ENCODE data around the gene LTC4S.

The LTC4S gene

DNA sequence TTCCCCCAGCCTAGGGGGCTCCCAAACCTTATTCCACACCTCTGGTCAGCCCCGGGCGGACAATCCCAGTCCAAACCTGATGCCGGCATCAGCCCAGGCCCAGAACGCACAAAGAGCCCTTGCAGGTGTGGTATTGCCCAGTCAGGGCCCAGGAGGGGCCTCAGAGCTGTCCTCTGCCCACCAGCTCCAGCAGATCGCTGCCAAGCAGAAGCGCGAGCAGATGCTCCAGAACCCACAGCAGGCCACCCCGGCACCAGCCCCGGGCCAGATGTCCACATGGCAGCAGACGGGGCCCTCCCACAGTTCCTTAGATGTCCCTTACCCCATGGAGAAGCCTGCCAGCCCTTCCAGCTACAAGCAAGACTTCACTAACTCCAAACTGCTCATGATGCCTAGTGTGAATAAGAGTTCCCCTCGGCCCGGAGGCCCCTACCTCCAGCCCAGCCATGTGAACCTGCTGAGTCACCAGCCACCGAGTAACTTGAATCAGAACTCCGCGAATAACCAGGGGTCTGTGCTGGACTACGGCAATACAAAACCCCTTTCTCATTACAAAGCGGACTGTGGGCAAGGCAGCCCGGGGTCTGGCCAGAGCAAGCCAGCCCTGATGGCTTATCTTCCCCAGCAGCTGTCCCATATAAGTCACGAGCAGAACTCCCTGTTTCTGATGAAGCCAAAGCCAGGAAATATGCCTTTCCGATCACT, 27.6 kb upstream of the LTC4S start:
- H3K9me3 Mint-ChIP-seq: no peaks in the 10 kb centered on the region
- ATAC-seq: no peak
- no peak overlapping the region for H3K27ac Mint-ChIP-seq
- no peaks in the 10 kb centered on the region for H3K27me3 Mint-ChIP-seq
- peaks cover 36% of the 10 kb centered on the region for H3K36me3 Mint-ChIP-seq
- no peak overlapping the region for H3K4me3 Mint-ChIP-seq
- peaks cover 30% of the 10 kb centered on the region for H3K4me1 Mint-ChIP-seq

DNA sequence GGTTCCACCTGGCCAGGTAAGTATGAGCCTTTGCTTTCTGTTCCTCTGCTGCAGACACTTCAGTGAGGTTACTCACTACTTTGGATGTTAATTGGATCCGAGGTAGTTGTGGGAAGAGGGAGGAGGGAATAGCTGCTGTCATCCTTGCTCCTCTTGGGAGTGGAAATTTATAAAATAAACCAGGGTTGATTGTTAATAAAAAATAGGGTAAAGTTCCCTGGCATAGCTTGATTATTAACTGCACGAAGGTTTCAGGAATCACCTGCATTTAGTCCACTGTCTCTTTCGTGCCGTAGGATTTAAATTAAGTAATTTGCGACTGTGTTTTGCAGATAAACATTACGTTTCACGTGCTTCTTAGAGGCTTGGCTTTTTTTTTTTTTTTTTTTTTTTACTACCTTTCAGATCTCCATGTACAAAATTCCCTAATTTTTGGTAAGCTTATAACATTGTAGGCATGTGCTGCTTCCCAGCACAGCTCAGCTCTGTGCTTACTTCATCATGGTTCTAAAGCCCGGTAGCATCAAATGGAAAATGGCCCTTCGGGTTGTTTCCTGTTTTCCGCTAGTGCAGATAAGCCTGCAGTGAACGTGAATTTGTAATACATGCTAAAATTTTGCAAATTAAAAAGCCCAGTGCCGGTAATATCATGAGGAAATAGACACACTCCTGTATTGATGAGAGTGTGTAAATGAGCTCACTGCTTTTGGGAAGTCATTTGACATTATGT, 26.9 kb upstream of the LTC4S start:
- H3K27ac Mint-ChIP-seq: no peak overlapping the region
- H3K4me1 Mint-ChIP-seq: peaks cover 24% of the 10 kb centered on the region
- H3K36me3 Mint-ChIP-seq: peaks cover 36% of the 10 kb centered on the region
- ATAC-seq: no peak
- H3K9me3 Mint-ChIP-seq: no peaks in the 10 kb centered on the region
- no peaks in the 10 kb centered on the region for H3K27me3 Mint-ChIP-seq
- H3K4me3 Mint-ChIP-seq: no peak overlapping the region

DNA sequence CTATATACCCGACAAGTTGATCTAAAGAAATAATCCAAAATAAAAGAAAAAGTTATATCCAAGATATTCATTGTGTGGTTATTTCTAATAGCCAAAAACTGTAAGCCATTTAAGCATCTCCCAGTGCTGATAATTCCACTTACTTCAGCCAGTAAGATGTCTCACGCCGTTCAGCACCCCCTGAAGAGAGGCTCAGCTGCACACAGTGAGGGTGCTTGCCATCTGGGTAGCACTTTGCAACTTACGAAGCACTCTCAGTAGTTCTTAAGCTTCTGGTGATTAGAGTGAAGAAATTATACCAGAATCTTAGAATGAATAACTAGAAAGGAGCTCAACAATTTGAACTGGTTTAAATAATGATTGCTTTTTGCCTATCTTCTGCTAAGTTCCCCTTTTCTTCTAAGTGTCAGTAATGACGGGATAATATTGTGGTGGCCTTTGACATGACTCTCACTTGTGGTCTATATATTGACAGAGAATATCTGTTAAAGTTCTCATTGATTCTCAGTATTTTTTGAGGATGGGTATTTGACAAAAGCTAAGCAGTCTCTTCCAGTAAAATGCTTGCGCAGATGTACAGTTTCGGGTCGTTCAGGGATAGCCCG, 26.2 kb upstream of the LTC4S start:
- Mint-ChIP-seq H3K27me3 (no peaks in the 10 kb centered on the region), H3K9me3 (no peaks in the 10 kb centered on the region), H3K4me3 (no peak overlapping the region), H3K4me1 (peaks cover 16% of the 10 kb centered on the region), H3K27ac (no peak overlapping the region), H3K36me3 (peaks cover 41% of the 10 kb centered on the region)
- ATAC-seq: no peak

DNA sequence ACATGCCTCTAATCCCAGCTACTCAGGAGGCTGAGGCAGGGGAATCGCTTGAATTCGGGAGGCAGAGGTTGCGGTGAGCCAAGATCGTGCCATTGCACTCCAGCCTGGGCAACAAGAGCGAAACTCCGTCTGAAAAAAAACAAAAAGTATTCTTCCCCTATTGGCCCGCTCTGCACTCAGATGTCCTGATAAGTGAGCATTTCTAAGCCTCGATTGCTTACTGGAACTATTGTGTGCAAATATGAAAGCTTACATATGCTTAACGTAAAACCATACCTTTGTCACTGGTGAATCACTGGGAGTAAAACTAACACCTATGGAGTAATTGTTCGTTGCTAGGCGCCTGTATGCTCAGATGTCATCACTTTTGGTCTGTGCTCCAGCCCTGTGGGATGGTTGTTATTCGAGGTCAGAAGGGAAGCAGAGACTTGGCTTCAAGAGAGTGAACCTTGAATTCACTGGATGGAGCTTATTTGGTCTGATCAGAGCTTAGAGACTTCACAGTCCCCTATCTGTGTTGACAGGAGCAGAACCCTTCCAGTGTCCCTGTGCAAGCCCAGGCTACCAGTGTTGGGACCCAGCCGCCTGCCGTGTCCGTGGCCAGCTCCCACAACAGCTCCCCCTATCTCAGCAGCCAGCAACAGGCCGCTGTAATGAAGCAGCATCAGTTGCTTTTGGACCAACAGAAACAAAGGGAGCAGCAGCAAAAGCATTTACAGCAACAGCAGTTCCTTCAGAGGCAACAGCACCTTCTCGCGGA, 25.3 kb upstream of the LTC4S start:
- Mint-ChIP-seq H3K4me3 (no peak overlapping the region), H3K4me1 (peaks cover 7% of the 10 kb centered on the region), H3K9me3 (no peaks in the 10 kb centered on the region), H3K27me3 (no peaks in the 10 kb centered on the region), H3K27ac (no peak overlapping the region), H3K36me3 (peaks cover 50% of the 10 kb centered on the region)
- ATAC-seq: no peak

DNA sequence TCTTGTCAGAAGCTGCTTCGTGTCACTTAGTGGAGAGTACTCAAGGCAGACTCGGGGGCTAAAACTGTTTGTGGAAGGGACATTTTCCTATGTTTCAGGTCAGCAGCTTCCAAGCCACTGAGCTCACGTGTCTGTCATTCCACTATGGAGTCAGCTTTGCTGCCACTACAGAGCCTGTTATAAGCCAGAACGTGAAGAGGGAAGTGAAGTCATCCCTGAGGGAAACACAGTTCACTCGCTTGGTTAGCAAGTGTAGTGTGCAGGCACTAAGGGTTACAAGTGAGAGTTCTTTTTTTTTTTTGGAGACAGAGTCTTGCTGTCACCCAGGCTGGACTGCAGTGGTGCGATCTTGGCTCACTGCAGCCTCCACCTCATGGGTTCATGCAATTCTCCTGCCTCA, 24.5 kb upstream of the LTC4S start:
- Mint-ChIP-seq H3K36me3 (peaks cover 56% of the 10 kb centered on the region), H3K27ac (no peak overlapping the region), H3K4me3 (no peak overlapping the region), H3K9me3 (no peaks in the 10 kb centered on the region), H3K27me3 (no peaks in the 10 kb centered on the region), H3K4me1 (no peaks in the 10 kb centered on the region)
- no peak for ATAC-seq

DNA sequence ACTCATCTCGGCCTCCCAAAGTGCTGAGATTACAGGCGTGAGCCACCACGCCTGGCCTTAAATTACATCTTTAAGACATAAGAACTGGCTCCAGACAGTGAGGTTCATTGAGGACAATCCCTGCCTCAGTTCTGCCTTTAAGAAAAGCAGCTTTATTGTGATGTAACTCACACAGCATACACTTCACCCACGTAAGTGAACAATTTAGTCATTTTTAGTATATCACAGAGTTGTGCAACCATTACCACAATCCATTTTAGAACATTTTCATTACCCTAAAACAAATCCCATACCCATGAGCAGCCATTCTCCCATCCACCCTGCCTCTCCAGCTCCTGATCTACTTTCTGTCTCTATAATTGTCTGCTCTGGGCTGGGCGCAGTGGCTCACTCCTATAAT, 24.0 kb upstream of the LTC4S start:
- Mint-ChIP-seq H3K36me3 (peaks cover 61% of the 10 kb centered on the region), H3K9me3 (no peaks in the 10 kb centered on the region), H3K27me3 (no peaks in the 10 kb centered on the region), H3K4me3 (no peak overlapping the region), H3K27ac (no peak overlapping the region), H3K4me1 (no peaks in the 10 kb centered on the region)
- ATAC-seq: no peak

DNA sequence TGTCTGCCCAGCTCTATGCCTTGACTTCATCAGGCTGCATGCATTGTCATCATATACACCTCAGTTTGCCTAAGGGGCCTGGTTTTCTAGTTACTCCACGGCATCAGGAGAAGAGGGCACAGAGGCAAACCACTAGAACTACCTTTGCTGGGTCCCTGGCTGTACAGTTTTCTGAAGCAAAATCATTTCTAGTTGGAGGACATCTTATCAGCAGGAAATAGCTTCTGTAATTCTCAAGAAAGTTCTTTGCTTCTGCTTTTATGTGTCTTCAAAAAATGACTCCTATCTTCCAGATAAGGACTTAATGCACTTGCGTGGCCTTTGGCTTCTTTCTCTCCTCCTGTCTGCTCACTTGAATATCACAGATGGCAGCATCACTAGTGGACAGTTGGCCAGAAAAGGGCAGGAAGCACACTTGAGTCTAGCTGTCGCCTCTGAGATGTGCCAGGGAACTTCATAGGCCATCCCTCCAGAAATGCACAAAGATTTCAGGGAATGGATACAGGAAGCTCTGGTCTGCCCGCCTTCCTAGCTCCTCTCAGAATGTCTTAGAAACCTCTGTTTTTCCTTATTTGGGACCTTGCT, 22.4 kb upstream of the LTC4S start:
- Mint-ChIP-seq H3K4me3 (no peak overlapping the region), H3K36me3 (peaks cover 59% of the 10 kb centered on the region), H3K9me3 (no peaks in the 10 kb centered on the region), H3K4me1 (no peaks in the 10 kb centered on the region), H3K27ac (no peak overlapping the region), H3K27me3 (no peaks in the 10 kb centered on the region)
- ATAC-seq: no peak

DNA sequence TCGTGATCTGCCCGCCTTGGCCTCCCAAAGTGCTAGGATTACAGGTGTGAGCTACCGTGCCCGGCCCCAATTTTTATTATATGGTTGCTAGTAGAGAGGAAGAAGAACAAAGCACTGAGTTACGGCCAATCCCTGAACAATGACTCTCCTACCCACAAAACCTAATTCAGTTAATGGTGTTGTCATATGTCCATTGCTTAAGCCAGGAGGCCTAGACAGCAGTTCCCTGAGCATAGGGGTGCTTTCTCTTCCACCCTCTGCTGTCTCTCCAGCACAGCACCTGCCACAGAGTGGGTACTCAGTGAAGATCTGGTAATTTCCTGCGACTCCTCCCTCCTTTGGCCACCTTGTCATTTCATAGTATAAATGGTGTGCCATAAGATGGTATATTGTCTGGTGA, 21.4 kb upstream of the LTC4S start:
- peaks cover 66% of the 10 kb centered on the region for H3K36me3 Mint-ChIP-seq

DNA sequence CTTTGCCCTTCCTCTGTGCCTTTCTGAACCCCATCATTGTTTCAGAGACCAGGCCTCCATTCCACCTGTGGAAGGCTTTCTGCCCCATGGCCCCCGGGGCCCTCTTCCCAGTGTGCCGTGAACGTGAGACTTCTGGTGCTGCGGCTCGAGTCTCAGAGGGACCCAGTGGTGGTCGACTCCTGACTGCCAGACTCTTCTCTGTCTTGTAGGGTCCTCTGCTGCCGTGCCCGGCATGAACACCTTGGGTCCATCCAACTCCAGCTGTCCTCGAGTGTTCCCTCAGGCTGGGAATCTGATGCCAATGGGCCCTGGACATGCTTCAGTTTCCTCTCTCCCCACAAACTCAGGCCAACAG, 20.1 kb upstream of the LTC4S start:
- Mint-ChIP-seq H3K36me3 (peaks cover 68% of the 10 kb centered on the region), H3K27me3 (no peaks in the 10 kb centered on the region), H3K4me1 (no peaks in the 10 kb centered on the region), H3K4me3 (no peak overlapping the region), H3K9me3 (no peaks in the 10 kb centered on the region), H3K27ac (no peak overlapping the region)
- no peak for ATAC-seq

More for the DNA sequence above, 21.4 kb upstream of the LTC4S start:
- H3K4me3 Mint-ChIP-seq: no peak overlapping the region
- H3K4me1 Mint-ChIP-seq: no peaks in the 10 kb centered on the region
- no peak for ATAC-seq
- H3K27me3 Mint-ChIP-seq: no peaks in the 10 kb centered on the region
- no peaks in the 10 kb centered on the region for H3K9me3 Mint-ChIP-seq
- no peak overlapping the region for H3K27ac Mint-ChIP-seq

DNA sequence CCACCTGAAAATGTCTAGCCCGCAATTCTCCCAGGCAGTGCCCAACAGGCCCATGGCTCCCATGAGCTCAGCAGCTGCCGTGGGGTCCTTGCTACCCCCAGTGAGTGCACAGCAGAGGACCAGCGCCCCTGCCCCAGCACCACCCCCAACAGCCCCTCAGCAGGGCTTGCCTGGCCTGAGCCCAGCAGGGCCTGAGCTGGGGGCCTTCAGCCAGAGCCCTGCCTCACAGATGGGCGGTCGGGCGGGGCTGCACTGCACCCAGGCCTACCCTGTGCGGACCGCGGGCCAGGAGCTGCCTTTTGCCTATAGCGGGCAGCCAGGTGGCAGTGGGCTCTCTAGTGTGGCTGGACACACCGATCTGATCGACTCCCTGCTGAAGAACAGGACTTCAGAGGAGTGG, 19.3 kb upstream of the LTC4S start:
- H3K4me1 Mint-ChIP-seq: no peaks in the 10 kb centered on the region
- H3K9me3 Mint-ChIP-seq: no peaks in the 10 kb centered on the region
- no peak for ATAC-seq
- no peak overlapping the region for H3K27ac Mint-ChIP-seq
- peaks cover 65% of the 10 kb centered on the region for H3K36me3 Mint-ChIP-seq
- no peaks in the 10 kb centered on the region for H3K27me3 Mint-ChIP-seq
- no peak overlapping the region for H3K4me3 Mint-ChIP-seq

DNA sequence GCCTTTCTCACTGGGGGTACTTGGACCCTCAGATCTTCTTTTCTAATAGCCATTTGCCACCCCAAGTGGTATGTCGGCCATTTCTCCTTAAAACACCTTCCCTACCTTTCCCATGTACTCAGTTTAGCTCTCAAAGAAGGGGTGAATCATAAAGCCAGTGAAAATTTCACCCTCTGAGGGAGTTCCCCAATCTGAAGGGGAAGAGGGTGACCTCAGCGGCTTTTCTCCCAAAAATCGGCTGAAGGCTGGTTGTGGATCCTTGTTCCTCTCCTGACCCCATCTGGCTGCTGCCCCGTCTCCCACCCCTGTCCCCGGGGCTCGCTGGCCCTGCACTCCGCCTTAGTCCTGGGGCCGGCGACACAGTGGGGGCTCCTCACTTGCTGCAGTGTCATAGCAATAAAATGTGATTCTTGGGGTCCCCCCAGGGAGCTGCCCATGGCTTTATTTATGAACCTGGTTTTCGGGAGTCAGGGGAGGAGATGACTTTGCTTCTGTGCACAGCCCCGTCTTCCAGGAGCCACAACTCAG, 17.3 kb upstream of the LTC4S start:
- Mint-ChIP-seq H3K4me1 (no peaks in the 10 kb centered on the region), H3K9me3 (no peaks in the 10 kb centered on the region), H3K27me3 (no peaks in the 10 kb centered on the region), H3K36me3 (peaks cover 66% of the 10 kb centered on the region), H3K27ac (no peak overlapping the region), H3K4me3 (no peak overlapping the region)
- no peak for ATAC-seq

DNA sequence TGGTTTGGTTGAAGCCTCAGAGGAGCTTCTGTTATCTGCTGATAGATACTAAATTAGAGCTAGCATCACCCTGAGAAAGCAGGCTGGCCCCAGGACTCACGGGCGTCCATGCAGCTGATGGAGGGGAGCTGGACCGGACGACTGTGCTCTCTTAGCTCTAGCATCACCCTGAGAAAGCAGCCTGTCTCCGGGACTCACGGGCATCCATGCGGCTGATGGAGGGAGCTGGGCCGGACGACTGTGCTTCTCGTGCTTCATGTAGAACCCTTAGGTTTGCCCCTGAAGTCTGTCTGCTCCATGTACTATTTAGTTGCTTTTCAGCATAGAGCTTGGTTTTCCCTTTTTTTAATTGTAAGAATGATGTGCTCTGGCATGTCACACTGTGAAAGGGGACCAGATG, 16.3 kb upstream of the LTC4S start:
- no peak for ATAC-seq
- Mint-ChIP-seq H3K27me3 (no peaks in the 10 kb centered on the region), H3K9me3 (no peaks in the 10 kb centered on the region), H3K27ac (no peak overlapping the region), H3K4me1 (no peaks in the 10 kb centered on the region), H3K4me3 (no peak overlapping the region), H3K36me3 (peaks cover 63% of the 10 kb centered on the region)

DNA sequence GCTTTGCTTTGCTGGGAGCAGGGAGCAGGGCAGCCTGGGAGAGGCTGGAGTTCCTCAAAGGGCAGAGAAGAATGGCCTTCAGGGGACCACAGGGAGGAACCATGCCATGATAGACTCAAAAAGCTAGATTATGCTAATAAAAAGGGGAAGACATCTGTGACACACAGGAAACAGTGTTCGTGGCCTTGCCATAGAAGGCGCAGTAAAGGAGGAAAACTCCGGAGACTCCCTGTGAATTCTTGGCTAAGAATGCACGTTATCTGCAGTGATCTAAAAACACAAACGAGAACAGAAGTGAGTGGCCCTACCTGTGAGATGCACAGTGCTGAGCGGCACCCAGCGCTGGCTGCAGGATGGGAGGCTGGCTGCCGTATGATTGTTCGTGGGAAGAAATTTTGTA, 15.9 kb upstream of the LTC4S start:
- ATAC-seq: no peak
- no peaks in the 10 kb centered on the region for H3K4me1 Mint-ChIP-seq
- H3K9me3 Mint-ChIP-seq: no peaks in the 10 kb centered on the region
- peaks cover 59% of the 10 kb centered on the region for H3K36me3 Mint-ChIP-seq
- H3K27me3 Mint-ChIP-seq: no peaks in the 10 kb centered on the region
- no peak overlapping the region for H3K4me3 Mint-ChIP-seq
- no peak overlapping the region for H3K27ac Mint-ChIP-seq

DNA sequence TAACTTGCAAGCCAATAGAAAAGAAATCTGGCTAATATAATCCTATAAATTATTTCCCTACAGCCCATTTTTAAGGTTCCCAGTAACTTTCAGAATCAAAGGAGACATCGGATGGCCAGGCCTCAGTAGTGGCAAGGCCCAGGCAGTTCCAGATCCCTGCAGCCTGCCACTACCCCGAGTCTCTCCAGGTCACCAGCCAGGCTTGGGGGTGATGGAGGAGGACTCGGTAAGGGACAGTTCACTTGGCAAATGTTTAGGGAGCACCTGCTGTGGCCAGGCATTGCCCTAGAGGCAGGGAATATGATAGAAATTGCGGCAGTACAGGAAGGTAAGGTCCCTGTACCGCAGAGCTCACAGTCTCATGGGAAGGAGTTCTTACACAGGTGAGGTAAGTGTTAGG, 15.2 kb upstream of the LTC4S start:
- H3K4me1 Mint-ChIP-seq: no peaks in the 10 kb centered on the region
- ATAC-seq: no peak
- H3K27ac Mint-ChIP-seq: no peak overlapping the region
- no peaks in the 10 kb centered on the region for H3K9me3 Mint-ChIP-seq
- peaks cover 52% of the 10 kb centered on the region for H3K36me3 Mint-ChIP-seq
- no peak overlapping the region for H3K4me3 Mint-ChIP-seq
- H3K27me3 Mint-ChIP-seq: no peaks in the 10 kb centered on the region

DNA sequence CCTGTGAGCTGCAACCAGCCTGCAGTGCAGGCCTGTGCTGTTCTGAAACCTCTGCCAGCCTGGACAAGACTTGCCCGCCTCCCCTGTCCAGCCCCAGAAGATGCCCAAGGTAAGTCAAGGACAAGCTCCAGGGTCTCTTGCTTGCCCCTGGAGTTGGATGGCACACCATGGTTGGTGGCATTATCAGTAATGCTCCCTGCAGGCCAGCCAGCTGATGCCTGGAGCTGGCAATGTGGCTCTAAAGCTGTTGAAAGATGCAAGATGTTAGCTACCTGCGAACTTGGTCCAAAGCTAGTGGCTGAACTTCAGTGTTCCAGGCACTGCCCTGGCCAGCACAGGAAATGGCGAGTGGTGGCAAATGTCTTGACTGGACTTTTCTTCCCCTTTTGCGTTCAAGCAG, 14.0 kb upstream of the LTC4S start:
- no peak overlapping the region for H3K27ac Mint-ChIP-seq
- no peak overlapping the region for H3K4me3 Mint-ChIP-seq
- ATAC-seq: no peak
- no peaks in the 10 kb centered on the region for H3K4me1 Mint-ChIP-seq
- no peaks in the 10 kb centered on the region for H3K9me3 Mint-ChIP-seq
- no peaks in the 10 kb centered on the region for H3K27me3 Mint-ChIP-seq
- H3K36me3 Mint-ChIP-seq: peaks cover 41% of the 10 kb centered on the region

All from stimulated activated memory B cell treated with anti-CD40 and anti-IgM and Interleukin-4, amounts not matched to agents 10 μg/mL and 1 μg/mL and 100 μg/mL, for 72 hours (primary cell).